ENCODE results near the gene XPO1.

DNA sequence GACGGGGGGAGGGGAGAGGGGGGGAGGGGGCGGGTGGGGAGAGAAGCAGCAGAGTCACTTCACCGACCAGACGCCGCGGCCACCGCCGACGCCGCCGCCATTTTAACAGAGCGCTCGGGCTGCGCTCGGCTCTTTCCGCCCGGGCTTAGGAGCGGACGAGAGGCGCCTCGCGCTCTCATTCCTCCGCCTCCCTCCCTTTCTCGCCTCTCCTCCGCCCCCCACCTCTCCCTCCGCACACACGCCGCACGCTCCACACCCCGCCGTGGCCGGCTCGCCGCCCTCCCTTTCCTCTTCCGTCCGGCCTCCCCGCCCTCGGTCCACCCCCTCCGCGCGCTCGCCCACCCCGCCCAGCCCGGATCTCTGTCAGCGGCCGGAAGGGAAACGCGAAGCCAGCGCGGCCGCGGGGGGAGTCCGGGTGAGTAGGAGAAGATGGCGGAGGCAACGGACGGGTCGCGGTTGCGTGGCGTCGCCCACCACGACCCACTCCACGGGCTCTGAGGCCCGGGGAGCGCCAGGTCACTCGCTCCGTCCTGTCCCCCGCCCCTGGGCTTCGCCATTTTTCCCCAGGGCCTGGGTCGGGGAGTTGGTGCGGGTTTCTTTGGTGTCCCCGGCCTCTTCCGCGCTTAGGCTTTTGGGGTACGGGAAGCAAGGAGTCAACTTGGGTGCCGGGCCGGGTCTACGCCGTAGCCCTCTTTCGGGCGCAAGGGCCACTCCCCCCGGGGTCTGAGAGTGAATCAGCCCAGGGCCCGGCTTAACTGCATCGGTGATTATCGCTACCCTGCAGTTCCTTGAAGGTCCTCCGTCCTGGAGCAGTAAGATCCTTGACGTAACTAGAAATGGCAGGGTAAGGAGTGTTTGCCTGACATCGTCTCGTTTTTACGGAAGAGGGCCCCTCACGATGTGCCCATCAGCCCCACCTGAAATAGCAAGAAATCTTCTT is 66.9 kb downstream of the XPO1 start, which contains the start of gene USP34:
- TF ChIP-seq TAF1 (IDR thresholded peaks at IDR 0.05; ENCODE audit: low read depth) (peak; percentile 69), CTCF (IDR thresholded peaks at IDR 0.05; ENCODE audit: poor library complexity, severe bottlenecking) (peak; percentile 34), RAD21 (conservative IDR thresholded peaks at IDR 0.05) (no peak), EZH2 (IDR thresholded peaks at IDR 0.05; ENCODE audit: borderline replicate concordance, insufficient read depth, low read length, poor library complexity, severe bottlenecking) (no peak)

Data from neural cell (in vitro differentiated cells).